SU-DHL-6 (cell line): ENCODE results near the gene EBP.

ENCODE experiments used
- CTCF ChIP-seq: fragments of 200-600 bp; sonication (generic); IDR thresholded peaks from one replicate; pipeline ENCODE4 v1.5.1; 2017; ENCODE audit warnings: antibody characterized with exemption, mild to moderate bottlenecking, low read length, moderate library complexity; ENCODE audit not compliant: insufficient read depth, poor library complexity, severe bottlenecking
- EZH2phosphoT487 ChIP-seq: fragments of 200-600 bp; sonication (generic), shearing (Covaris generic); conservative IDR thresholded peaks from 2 replicates; pipeline ENCODE4 v1.6.1; 2018; ENCODE audit warnings: mild to moderate bottlenecking, antibody characterized with exemption, low read length, moderate library complexity, mixed read lengths

DNA sequence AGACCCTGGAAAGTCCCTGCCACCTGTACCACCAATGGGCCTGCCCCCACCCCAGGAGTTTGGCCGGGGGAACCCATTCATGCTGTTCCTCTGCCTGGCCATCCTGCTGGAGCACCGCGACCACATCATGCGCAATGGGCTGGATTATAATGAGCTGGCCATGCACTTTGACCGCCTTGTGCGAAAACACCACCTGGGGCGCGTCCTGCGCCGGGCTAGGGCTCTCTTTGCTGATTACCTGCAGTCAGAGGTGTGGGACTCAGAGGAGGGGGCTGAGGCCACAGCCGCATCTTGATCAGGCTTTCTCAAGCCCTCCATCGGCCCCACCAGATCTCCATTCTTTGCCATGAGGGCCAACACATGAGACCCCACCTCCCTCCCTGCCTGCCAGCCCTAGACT lies 39.1 kb downstream of the EBP start:
- no peak for TF ChIP-seq CTCF
- no peak for TF ChIP-seq EZH2phosphoT487
